Stomach (tissue), 4 donors: ENCODE measurements around the gene MCC.
"Not testable (repeated sequence)": the region's sequence is repeated elsewhere in the genome, so short reads cannot be mapped to it uniquely, and the experiment has no call there.

Experiments used
- CTCF ChIP-seq, 7 experiments: fragments of 450-650 bp in 4 of 7; fragments of 200-600 bp in 3 of 7; sonication (generic) in 3 of 7; IDR thresholded peaks; one replicate each; pipeline ENCODE4 v1.5.1; 2016 to 2019; ENCODE audit warnings: antibody characterized with exemption in 7 of 7, control low read depth in 2 of 7, mild to moderate bottlenecking in 1 of 7
- EP300 ChIP-seq: sonication (generic); formaldehyde crosslinking; IDR thresholded peaks from one replicate; pipeline ENCODE4 v1.6.1; 2017; ENCODE audit warnings: antibody characterized with exemption

- not testable (repeated sequence) for TF ChIP-seq EP300; CTCF (IDR thresholded peaks at IDR 0.05)
These were observed 414.6 kb downstream of the MCC start for GRCh38 chr5:113073629-113074034.
